Kidney epithelial cell (primary cell): ENCODE measurements around the gene SPHK1. TPM values are rescaled to one million over a fixed set of nuclear protein-coding genes. Genes with fewer than 3 reads are reported as not detected.
"Not testable (repeated sequence)": the region's sequence is repeated elsewhere in the genome, so short reads cannot be mapped to it uniquely, and the experiment has no call there.

ENCODE experiments used
- DNase-seq: peaks from one replicate; pipeline ENCODE4 v3.0.0-alpha.2; 2010; ENCODE audit warnings: low read depth
- H3K27me3 ChIP-seq: 2 replicates; pipeline ENCODE4 v1.6.0; 2011; ENCODE audit warnings: low read length; ENCODE audit not compliant: control insufficient read depth, insufficient read depth
- H3K36me3 ChIP-seq: 2 replicates; pipeline ENCODE4 v1.5.1; 2011; ENCODE audit warnings: low read length; ENCODE audit not compliant: control insufficient read depth, insufficient read depth
- H3K4me3 ChIP-seq: 2 replicates; pipeline ENCODE4 v1.5.1; 2011; ENCODE audit warnings: low read depth, mild to moderate bottlenecking, control low read depth, low read length
- CTCF ChIP-seq: IDR thresholded peaks from 2 replicates; pipeline ENCODE4 v1.5.1; 2011; ENCODE audit warnings: mild to moderate bottlenecking, moderate library complexity, low read length, control low read depth, inconsistent platforms; ENCODE audit not compliant: insufficient read depth, poor library complexity, severe bottlenecking
- total RNA-seq: library from RNA; depleted of rRNA; stranded (reverse); fragments of >200 nt; gene quantifications from 2 replicates; pipeline ENCODE4 v1.2.3, GENCODE V29; 2015

The SPHK1 gene
- total RNA-seq, 1 donor from 2014 or later = 165 TPM

- no peak for DNase-seq
- TF ChIP-seq CTCF = no peak
- Histone ChIP-seq H3K27me3 (no peaks in the 10 kb centered on the region), H3K36me3 (peaks cover 2% of the 10 kb centered on the region), H3K4me3 (no peak overlapping the region)
These were observed 41.3 kb upstream of the SPHK1 start for GRCh38 chr17:76343106-76343505.

GRCh38 chr17:76345377-76345974 is 38.9 kb upstream of the SPHK1 start:
- TF ChIP-seq CTCF = no peak
- no peak overlapping the region for H3K4me3 ChIP-seq
- no peaks in the 10 kb centered on the region for H3K27me3 ChIP-seq
- H3K36me3 ChIP-seq = peaks cover 2% of the 10 kb centered on the region
- DNase-seq = no peak

- not testable (repeated sequence) for H3K4me3 ChIP-seq, H3K27me3 ChIP-seq, H3K36me3 ChIP-seq, DNase-seq
These were observed 37.5 kb upstream of the SPHK1 start for GRCh38 chr17:76346936-76347335.

- TF ChIP-seq CTCF = no peak
- DNase-seq = no peak
- Histone ChIP-seq H3K27me3 (no peaks in the 10 kb centered on the region), H3K36me3 (peaks cover 2% of the 10 kb centered on the region), H3K4me3 (no peak overlapping the region)
These were observed 33.9 kb upstream of the SPHK1 start for GRCh38 chr17:76350463-76350862.

GRCh38 chr17:76351526-76352071 is 32.8 kb upstream of the SPHK1 start:
- Histone ChIP-seq H3K36me3 (peaks cover 2% of the 10 kb centered on the region), H3K27me3 (no peaks in the 10 kb centered on the region), H3K4me3 (no peak overlapping the region)
- DNase-seq = no peak
- no peak for TF ChIP-seq CTCF

GRCh38 chr17:76353004-76353598 is 31.3 kb upstream of the SPHK1 start:
- no peaks in the 10 kb centered on the region for H3K36me3 ChIP-seq
- no peak for TF ChIP-seq CTCF
- H3K4me3 ChIP-seq = peak overlapping the region; percentile 76
- DNase-seq = no peak
- H3K27me3 ChIP-seq = no peaks in the 10 kb centered on the region
